Epithelial cell of proximal tubule (primary cell): ENCODE measurements around the gene OR52K2. TPM values are rescaled to one million over a fixed set of nuclear protein-coding genes. Genes with fewer than 3 reads are reported as not detected.

Experiments used
- DNase-seq: peaks from one replicate; pipeline ENCODE4 v3.0.0-alpha.2; 2011; ENCODE audit warnings: low read depth
- H3K4me3 ChIP-seq: 2 replicates; pipeline ENCODE4 v1.5.1; 2011; ENCODE audit warnings: low read depth, mild to moderate bottlenecking, low read length
- total RNA-seq: library from RNA; depleted of rRNA; stranded (reverse); fragments of >200 nt; gene quantifications from 2 replicates; pipeline ENCODE4 v1.2.3, GENCODE V29; 2015
- TF ChIP-seq, protein P1 (sequence below): conservative IDR thresholded peaks from 2 replicates; pipeline ENCODE4 v1.5.1; 2012; ENCODE audit warnings: low read depth, mild to moderate bottlenecking, low read length

Gene OR52K2
- total RNA-seq, 1 donor from 2014 or later: not detected

DNA sequence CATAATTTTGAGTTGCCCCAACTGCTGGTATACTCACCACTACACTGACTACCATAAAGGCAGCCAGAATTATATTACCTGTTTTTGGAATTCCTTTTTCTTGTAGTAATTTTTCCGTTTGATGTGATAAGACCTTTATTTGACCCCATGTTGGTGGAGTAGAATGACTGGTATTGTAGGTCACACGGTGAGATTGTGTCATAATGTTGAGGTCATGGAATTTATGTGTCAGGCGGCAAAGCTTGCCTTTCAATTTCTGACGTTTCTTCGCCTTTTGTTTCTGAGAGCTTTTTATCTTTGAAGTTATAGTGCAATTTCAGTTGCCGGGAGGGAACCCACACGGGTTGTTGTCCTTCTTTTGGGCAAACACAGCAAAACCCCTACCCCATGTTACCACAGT, 46.4 kb downstream of the OR52K2 start:
- H3K4me3 ChIP-seq: no peak overlapping the region
- no peak for DNase-seq
- TF ChIP-seq, protein P1, sequence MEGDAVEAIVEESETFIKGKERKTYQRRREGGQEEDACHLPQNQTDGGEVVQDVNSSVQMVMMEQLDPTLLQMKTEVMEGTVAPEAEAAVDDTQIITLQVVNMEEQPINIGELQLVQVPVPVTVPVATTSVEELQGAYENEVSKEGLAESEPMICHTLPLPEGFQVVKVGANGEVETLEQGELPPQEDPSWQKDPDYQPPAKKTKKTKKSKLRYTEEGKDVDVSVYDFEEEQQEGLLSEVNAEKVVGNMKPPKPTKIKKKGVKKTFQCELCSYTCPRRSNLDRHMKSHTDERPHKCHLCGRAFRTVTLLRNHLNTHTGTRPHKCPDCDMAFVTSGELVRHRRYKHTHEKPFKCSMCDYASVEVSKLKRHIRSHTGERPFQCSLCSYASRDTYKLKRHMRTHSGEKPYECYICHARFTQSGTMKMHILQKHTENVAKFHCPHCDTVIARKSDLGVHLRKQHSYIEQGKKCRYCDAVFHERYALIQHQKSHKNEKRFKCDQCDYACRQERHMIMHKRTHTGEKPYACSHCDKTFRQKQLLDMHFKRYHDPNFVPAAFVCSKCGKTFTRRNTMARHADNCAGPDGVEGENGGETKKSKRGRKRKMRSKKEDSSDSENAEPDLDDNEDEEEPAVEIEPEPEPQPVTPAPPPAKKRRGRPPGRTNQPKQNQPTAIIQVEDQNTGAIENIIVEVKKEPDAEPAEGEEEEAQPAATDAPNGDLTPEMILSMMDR: no peak

- TF ChIP-seq, protein P1: no peak
- H3K4me3 ChIP-seq: no peak overlapping the region
- DNase-seq: no peak
Observed at GRCh38 chr11:4495986-4496385, 46.9 kb downstream of the OR52K2 start.

DNA sequence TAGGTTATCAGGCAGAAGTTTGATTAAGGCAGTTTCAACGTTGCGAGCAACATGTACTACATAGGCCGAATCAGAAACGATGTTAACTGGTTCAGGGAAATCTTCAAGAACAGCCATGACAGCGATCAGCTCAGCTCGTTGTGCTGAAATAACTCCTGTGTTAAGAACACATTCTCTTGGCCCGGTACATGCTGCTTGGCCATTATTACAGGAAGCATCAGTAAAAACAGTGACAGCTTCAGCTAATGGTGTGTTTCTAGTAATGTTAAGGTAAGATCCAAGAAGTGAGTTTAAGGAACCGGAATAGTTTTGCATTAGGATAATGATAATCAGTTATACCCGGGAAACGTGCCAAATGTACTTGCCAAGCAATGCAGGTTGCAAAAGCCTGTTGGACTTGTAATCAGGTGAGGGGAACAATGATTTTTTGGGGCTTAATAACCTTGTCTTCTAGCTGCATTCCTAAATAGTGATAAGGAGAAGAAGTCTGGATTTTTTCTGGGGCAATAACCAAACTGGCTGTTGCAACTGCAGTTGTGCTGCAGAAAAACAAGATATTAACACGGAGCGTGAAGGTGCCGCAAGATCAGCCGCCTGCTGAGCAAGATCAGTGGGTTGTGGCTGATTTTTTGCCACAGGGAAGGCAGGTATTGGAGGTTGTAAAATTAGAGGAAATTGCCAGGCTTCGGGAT, 47.6 kb downstream of the OR52K2 start:
- TF ChIP-seq, protein P1: no peak
- no peak overlapping the region for H3K4me3 ChIP-seq
- no peak for DNase-seq

Other genes with a start within 250 kb of the OR52K2 start
- not detected in 2 replicates for gene OR52B4, start 80.9 kb upstream of the OR52K2 start, total RNA-seq
- gene TRIM21, start 55.6 kb upstream of the OR52K2 start, total RNA-seq: 18.3 and 24.2 TPM in 2 replicates
- not detected in 2 replicates for gene OR52K1, start 33.4 kb downstream of the OR52K2 start, total RNA-seq
- not detected in 2 replicates for gene OR52M1, start 95.9 kb downstream of the OR52K2 start, total RNA-seq
- gene OR52I2, start 132.4 kb downstream of the OR52K2 start, total RNA-seq: not detected in 2 replicates
- gene OR52I1, start 144.7 kb downstream of the OR52K2 start, total RNA-seq: not detected in 2 replicates
- gene TRIM68, start 158.9 kb downstream of the OR52K2 start, total RNA-seq: 7.9 and 8.5 TPM in 2 replicates
- not detected in 2 replicates for gene OR51D1, start 188.2 kb downstream of the OR52K2 start, total RNA-seq
- gene OR51E1, start 194.7 kb downstream of the OR52K2 start, total RNA-seq: not detected in 2 replicates
- not detected in 2 replicates for gene OR51E2, start 248.6 kb downstream of the OR52K2 start, total RNA-seq